Effector memory CD8-positive, alpha-beta T cell (primary cell): ENCODE measurements around the gene MAJIN.

ENCODE experiments used
- ATAC-seq: fragments of 150-1000 bp; cut with Tn5 transposase; replicated peaks from 2 replicates; pipeline ENCODE4 v1.10.0; 2021; ENCODE audit warnings: mild to moderate bottlenecking, moderate library complexity
- DNase-seq, 3 experiments: peaks; one replicate each; pipeline ENCODE4 v3.0.0; 2021
- H3K27ac Mint-ChIP-seq, 2 donors: one replicate each; pipeline ENCODE4 v1.8.0; 2022; ENCODE audit warnings: mild to moderate bottlenecking in 2 of 2, mixed read lengths in 2 of 2, moderate library complexity in 2 of 2
- H3K27me3 Mint-ChIP-seq, 2 donors: one replicate each; pipeline ENCODE4 v1.8.0; 2022; ENCODE audit warnings: mixed read lengths in 2 of 2
- H3K36me3 Mint-ChIP-seq: one replicate; pipeline ENCODE4 v1.8.0; 2022; ENCODE audit warnings: mild to moderate bottlenecking, moderate library complexity, mixed read lengths; ENCODE audit not compliant: insufficient read depth
- H3K4me1 Mint-ChIP-seq, 2 donors: one replicate each; pipeline ENCODE4 v1.8.0; 2022; ENCODE audit warnings: low read depth in 2 of 2, mixed read lengths in 2 of 2
- H3K4me3 Mint-ChIP-seq, 2 donors: one replicate each; pipeline ENCODE4 v1.8.0; 2022; ENCODE audit warnings: mild to moderate bottlenecking in 2 of 2, mixed read lengths in 2 of 2, moderate library complexity in 2 of 2
- H3K9me3 Mint-ChIP-seq, 2 donors: one replicate each; pipeline ENCODE4 v1.8.0; 2022; ENCODE audit warnings: mixed read lengths in 2 of 2

MAJIN gene

DNA sequence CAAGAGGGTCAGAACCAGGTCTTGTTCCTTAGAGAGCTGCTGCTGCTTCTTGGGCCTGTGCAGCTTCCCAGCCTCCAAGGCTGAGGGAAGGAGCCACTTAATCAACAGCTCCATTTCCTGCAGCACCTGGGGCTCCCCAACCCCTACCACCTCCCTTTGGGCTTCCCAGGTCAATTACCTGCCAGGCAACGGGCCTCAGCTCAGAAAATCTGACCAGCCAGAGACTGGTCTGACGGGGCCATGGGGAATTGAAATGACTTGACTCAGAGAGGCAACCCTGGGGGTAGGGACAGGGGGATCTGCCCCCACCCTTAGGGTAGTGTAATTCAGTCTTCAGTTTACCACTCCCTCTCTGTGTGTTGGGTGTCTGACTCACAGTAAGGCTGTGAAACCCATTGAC is 4.7 kb upstream of the MAJIN start:
- ATAC-seq (no peak), DNase-seq (no peak)
- H3K4me1 Mint-ChIP-seq: peaks cover 6 to 7% of the 10 kb centered on the region in 2 donors
- no peaks in the 10 kb centered on the region for H3K9me3 Mint-ChIP-seq
- H3K27me3 Mint-ChIP-seq: peaks cover 11 to 36% of the 10 kb centered on the region in 2 donors
- H3K36me3 Mint-ChIP-seq: peaks cover 3% of the 10 kb centered on the region
- no peak overlapping the region for H3K27ac Mint-ChIP-seq
- H3K4me3 Mint-ChIP-seq: no peak overlapping the region

GRCh38 chr11:64974124-64974523 is 2.2 kb upstream of the MAJIN start:
- no peak for ATAC-seq
- peaks cover 3% of the 10 kb centered on the region for H3K36me3 Mint-ChIP-seq
- peaks cover 6 to 9% of the 10 kb centered on the region in 2 donors for H3K4me1 Mint-ChIP-seq
- H3K27me3 Mint-ChIP-seq: peaks cover 18 to 21% of the 10 kb centered on the region in 2 donors
- no peaks in the 10 kb centered on the region for H3K9me3 Mint-ChIP-seq
- H3K4me3 Mint-ChIP-seq: no peak overlapping the region
- no peak overlapping the region for H3K27ac Mint-ChIP-seq
- no peak for DNase-seq

DNA sequence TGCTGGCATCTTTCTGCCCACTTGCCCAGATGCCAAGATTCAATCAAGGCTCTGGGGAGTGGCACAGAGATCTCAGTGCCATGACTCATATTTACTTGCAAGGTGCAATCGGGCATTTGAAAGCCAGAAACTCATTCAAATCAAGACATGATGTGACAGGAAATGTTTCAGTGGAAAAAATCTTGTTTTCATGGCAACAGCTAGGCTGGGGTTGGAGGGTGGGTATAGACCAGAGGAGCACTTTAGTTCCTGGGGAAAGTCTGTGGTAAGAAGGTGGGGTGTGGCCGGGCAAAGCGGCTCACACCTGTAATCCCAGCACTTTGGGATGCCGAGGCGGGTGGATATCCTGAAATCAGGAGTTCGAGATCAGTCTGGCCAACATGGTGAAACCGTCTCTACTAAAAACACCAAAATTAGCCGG is 1.2 kb downstream of the MAJIN start:
- Mint-ChIP-seq H3K9me3 (no peaks in the 10 kb centered on the region), H3K4me3 (peak overlapping the region; percentile 18 to 61), H3K27ac (no peak overlapping the region), H3K36me3 (peaks cover 3% of the 10 kb centered on the region), H3K4me1 (peaks cover 6 to 9% of the 10 kb centered on the region in 2 donors), H3K27me3 (peaks cover 6 to 20% of the 10 kb centered on the region in 2 donors)
- ATAC-seq: no peak
- no peak for DNase-seq

- H3K4me1 Mint-ChIP-seq: peaks cover under 1 to 2% of the 10 kb centered on the region in 2 donors
- ATAC-seq (no peak), DNase-seq (no peak)
- peaks cover 3% of the 10 kb centered on the region for H3K36me3 Mint-ChIP-seq
- no peaks in the 10 kb centered on the region for H3K9me3 Mint-ChIP-seq
- H3K4me3 Mint-ChIP-seq: no peak overlapping the region
- H3K27ac Mint-ChIP-seq: no peak overlapping the region
- H3K27me3 Mint-ChIP-seq: peaks cover 13 to 26% of the 10 kb centered on the region in 2 donors
Measured at GRCh38 chr11:64969209-64969608, 2.7 kb downstream of the MAJIN start.

- ATAC-seq (no peak), DNase-seq (no peak)
- Mint-ChIP-seq H3K4me3 (no peak overlapping the region), H3K36me3 (peaks cover 2% of the 10 kb centered on the region), H3K27ac (no peak overlapping the region), H3K4me1 (peaks cover 0 to 2% of the 10 kb centered on the region in 2 donors), H3K27me3 (peaks cover 17 to 33% of the 10 kb centered on the region in 2 donors), H3K9me3 (no peaks in the 10 kb centered on the region)
Measured at GRCh38 chr11:64967375-64967774, 4.5 kb downstream of the MAJIN start.

DNA sequence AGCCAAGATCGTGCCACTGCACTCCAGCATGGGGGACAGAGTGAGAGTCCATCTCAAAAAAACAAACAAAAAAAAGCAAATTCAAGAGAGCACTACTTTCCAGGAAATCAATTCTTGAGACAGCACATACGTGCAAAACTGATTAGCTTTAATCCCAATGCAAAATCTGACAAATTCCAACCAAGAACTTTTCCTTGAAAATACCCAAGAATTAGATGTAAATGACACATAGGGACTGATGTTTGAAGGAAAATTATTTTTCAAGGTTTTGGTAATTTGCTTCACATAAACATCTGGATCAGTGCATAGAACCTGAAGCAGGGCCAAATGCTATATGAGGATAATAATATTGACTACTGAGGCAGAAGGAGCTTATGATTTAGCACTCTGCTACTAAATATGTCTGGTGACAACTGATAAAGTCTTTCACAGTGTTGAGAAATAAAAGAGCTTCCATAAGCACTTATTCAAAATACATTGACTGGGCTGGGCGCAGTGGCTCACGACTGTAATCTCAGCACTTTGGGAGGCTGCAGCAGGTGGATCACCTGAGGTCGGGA is 8.8 kb downstream of the MAJIN start:
- no peak overlapping the region for H3K27ac Mint-ChIP-seq
- no peaks in the 10 kb centered on the region for H3K4me1 Mint-ChIP-seq
- ATAC-seq: no peak
- peaks cover 19 to 43% of the 10 kb centered on the region in 2 donors for H3K27me3 Mint-ChIP-seq
- no peak for DNase-seq
- no peak overlapping the region for H3K4me3 Mint-ChIP-seq
- peaks cover 2% of the 10 kb centered on the region for H3K36me3 Mint-ChIP-seq
- no peaks in the 10 kb centered on the region for H3K9me3 Mint-ChIP-seq

GRCh38 chr11:64960719-64961118 is 11.2 kb downstream of the MAJIN start:
- Mint-ChIP-seq H3K9me3 (no peaks in the 10 kb centered on the region), H3K27ac (no peak overlapping the region), H3K36me3 (peaks cover 2% of the 10 kb centered on the region), H3K4me3 (no peak overlapping the region), H3K27me3 (peaks cover 26 to 42% of the 10 kb centered on the region in 2 donors), H3K4me1 (no peaks in the 10 kb centered on the region)
- ATAC-seq: no peak
- no peak for DNase-seq

DNA sequence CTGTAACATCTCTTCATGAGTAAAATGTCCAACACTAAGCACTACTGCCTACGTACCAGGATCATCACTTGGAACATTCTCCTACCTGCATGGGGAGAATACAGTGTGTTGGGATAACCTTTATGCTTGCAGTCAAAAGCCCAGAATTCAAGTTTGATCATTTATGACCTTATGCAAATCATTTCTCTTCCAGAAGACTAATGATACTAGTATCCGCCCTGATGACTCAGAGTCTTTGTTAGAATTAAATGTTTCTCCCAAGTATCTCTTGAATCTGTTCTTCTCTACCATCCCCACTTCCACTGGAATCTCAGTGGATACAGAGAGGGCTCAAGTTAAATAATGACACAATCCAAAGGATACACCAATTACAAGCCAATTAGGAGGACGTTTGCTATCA is 12.4 kb downstream of the MAJIN start:
- Mint-ChIP-seq H3K27ac (no peak overlapping the region), H3K27me3 (peaks cover 19 to 33% of the 10 kb centered on the region in 2 donors), H3K4me1 (no peaks in the 10 kb centered on the region), H3K4me3 (no peak overlapping the region), H3K36me3 (peaks cover 2% of the 10 kb centered on the region), H3K9me3 (no peaks in the 10 kb centered on the region)
- DNase-seq: no peak
- no peak for ATAC-seq

- H3K27ac Mint-ChIP-seq: no peak overlapping the region
- DNase-seq (no peak), ATAC-seq (no peak)
- no peaks in the 10 kb centered on the region for H3K36me3 Mint-ChIP-seq
- H3K9me3 Mint-ChIP-seq: no peaks in the 10 kb centered on the region
- no peaks in the 10 kb centered on the region for H3K4me1 Mint-ChIP-seq
- H3K27me3 Mint-ChIP-seq: peaks cover 21 to 24% of the 10 kb centered on the region in 2 donors
- no peak overlapping the region for H3K4me3 Mint-ChIP-seq
Measured at GRCh38 chr11:64954201-64954600, 17.7 kb downstream of the MAJIN start.

- ATAC-seq (no peak), DNase-seq (no peak)
- Mint-ChIP-seq H3K27me3 (peaks cover 13 to 16% of the 10 kb centered on the region in 2 donors), H3K9me3 (no peaks in the 10 kb centered on the region), H3K4me3 (no peak overlapping the region), H3K27ac (no peak overlapping the region), H3K4me1 (no peaks in the 10 kb centered on the region), H3K36me3 (no peaks in the 10 kb centered on the region)
Measured at GRCh38 chr11:64951529-64951928, 20.4 kb downstream of the MAJIN start.

DNA sequence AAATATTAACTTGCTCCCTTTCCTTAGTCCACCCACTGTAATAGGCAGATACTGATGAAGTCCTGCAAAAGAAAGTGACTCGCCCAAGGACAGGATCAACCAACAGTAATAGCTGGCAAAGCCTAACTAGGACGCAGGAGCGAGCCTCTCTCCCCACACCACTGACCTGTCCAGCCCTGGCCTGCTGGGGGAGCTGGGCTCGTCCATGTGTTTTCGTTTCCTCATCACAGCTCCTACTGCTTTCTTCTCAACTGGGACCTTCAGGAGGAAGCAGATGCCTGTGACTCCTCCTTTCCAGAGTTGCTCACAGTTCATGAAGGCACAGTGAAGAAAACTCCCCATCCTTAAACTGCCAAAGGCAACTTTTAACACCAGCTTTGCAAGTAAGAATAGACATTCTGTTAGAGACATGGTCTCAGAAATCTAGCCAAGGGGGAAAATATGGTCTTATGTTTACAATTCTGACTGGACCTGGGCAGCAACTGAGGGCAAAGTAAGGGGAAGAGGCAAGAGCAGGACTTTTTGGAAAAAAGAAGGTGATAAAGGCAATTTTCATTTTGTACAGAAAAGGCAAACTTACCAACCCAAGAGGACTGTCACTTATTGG is 24.6 kb downstream of the MAJIN start:
- no peak overlapping the region for H3K4me3 Mint-ChIP-seq

DNA sequence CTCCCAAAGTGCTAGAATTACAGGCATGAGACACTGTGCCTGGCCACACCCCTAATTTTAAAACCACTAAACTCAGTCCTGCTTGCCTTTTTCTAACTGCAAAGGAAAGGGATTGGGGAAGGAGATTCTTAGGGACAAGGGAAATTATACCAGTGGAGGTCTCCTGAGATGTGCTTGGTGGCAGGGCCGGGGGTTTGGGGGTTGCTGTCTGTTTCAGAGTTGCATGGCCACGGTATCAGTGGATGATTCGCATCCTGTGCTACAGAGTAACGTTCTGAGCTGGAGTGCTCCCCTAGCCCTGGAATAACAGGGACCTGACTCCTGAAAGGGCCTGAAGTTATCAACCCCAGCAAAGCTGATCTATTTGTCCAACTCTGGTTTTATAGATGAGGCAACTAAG is 35.4 kb downstream of the MAJIN start:
- Mint-ChIP-seq H3K27me3 (peaks cover 4 to 16% of the 10 kb centered on the region in 2 donors), H3K36me3 (peaks cover 16% of the 10 kb centered on the region), H3K4me1 (no peaks in the 10 kb centered on the region), H3K9me3 (no peaks in the 10 kb centered on the region), H3K4me3 (no peak overlapping the region), H3K27ac (no peak overlapping the region)
- ATAC-seq (no peak), DNase-seq (no peak)

More for the DNA sequence above, 24.6 kb downstream of the MAJIN start:
- Mint-ChIP-seq H3K27ac (no peak overlapping the region), H3K36me3 (no peaks in the 10 kb centered on the region), H3K27me3 (peaks cover 7 to 25% of the 10 kb centered on the region in 2 donors), H3K9me3 (no peaks in the 10 kb centered on the region), H3K4me1 (no peaks in the 10 kb centered on the region)
- DNase-seq: no peak
- ATAC-seq: no peak

DNA sequence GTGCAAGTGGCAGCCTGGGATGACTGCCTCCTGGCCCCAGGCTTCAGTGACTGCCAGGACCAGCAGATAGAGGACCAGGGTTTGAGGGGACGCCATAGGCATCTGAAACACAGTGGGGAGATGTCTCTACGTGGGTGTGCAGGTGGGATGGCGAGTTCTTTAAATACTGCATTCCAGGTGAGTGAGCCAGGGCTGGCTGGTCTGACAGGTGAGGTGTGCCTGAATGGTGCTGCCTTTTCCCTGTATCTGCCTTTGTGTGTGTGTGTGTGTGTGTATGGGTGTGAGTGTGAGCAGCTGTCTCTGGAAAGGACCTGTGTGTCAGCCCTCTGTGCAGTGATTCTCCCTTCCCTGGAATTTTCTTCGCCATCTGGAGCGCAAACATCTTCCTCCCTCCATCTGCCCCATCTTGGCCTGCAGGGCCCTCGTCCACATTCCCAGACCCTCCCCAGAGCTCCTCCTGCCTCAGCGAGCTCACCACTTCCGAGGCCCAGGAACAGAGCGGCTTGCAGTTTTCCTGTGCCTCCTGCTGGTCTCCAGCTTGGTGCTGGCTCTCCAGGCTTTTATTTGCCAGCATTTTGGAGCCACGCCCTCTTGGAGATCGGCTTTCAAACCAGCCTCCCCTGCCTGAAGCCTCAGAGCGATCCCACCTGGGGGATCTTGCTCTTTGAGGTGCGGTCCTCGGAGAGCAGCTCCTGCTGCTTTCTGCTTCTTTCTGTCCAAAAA is 36.4 kb downstream of the MAJIN start, which contains the start of gene GPHA2:
TSS of gene GPHA2 (minus strand) at position 535 of the 723 bp plus-strand sequence. CDS start at position 102, 433 bp downstream.
- Mint-ChIP-seq H3K27me3 (peaks cover 0 to 9% of the 10 kb centered on the region in 2 donors), H3K4me1 (no peaks in the 10 kb centered on the region), H3K36me3 (peaks cover 18% of the 10 kb centered on the region), H3K9me3 (no peaks in the 10 kb centered on the region), H3K27ac (peak within 1 kb of the TSS in 1 of 2 donors; percentile 46), H3K4me3 (no peak within 1 kb of the TSS)
- DNase-seq (no peak), ATAC-seq (no peak)
